Measurements from ENCODE around the gene THUMPD3. TPM values are rescaled to one million over a fixed set of nuclear protein-coding genes. Genes with fewer than 3 reads are reported as not detected.

The THUMPD3 gene
- total and polyA plus RNA-seq, 2 donors (not counting 1 experiment from before 2014, with no cell fraction given): 57.8 to 59.9 TPM

GRCh38 chr3:9412293-9412692 is 49.4 kb downstream of the THUMPD3 start:
- H4K20me1 ChIP-seq (ENCODE audit: control insufficient read depth, extremely low read depth, insufficient read depth, low read length): peaks cover 13% of the 10 kb centered on the region

GRCh38 chr3:9414826-9415225 is 52.0 kb downstream of the THUMPD3 start:
- Histone ChIP-seq H3K9ac (ENCODE audit: insufficient read depth, low read length) (no peak overlapping the region), H3K4me1 (ENCODE audit: control insufficient read depth, extremely low read depth, insufficient read depth, low read length) (peaks cover 7% of the 10 kb centered on the region), H3K27me3 (ENCODE audit: control insufficient read depth, insufficient read depth, low read length) (no peaks in the 10 kb centered on the region), H3K4me2 (ENCODE audit: extremely low read depth, insufficient read depth, low read length) (no peak overlapping the region), H3K27ac (ENCODE audit: insufficient read depth, low read length) (no peak overlapping the region), H4K20me1 (ENCODE audit: control insufficient read depth, extremely low read depth, insufficient read depth, low read length) (peaks cover 13% of the 10 kb centered on the region), H3K4me3 (replicated peaks in 1 of 4; ENCODE audit: control extremely low read depth in 1 of 4, insufficient read depth in 1 of 4, low read depth in 3 of 4, low read length in 4 of 4) (no peak overlapping the region), H3K36me3 (ENCODE audit: control insufficient read depth, insufficient read depth, low read length) (no peaks in the 10 kb centered on the region), H2AFZ (ENCODE audit: low read length) (no peak overlapping the region), H3K9me3 (ENCODE audit: control insufficient read depth, insufficient read depth, low read depth, low read length) (no peaks in the 10 kb centered on the region), H3K79me2 (ENCODE audit: control insufficient read depth, insufficient read depth, low read length) (peaks cover 97% of the 10 kb centered on the region)
- TF ChIP-seq CTCF (conservative IDR thresholded peaks at IDR 0.05 in 1 of 2, IDR thresholded peaks at IDR 0.05 in 1 of 2; ENCODE audit: low read depth in 1 of 2, low read length in 2 of 2) (no peak), EZH2 (IDR thresholded peaks at IDR 0.05; ENCODE audit: low read length, missing control alignments) (no peak)
- no peak for DNase-seq (ENCODE audit: low read depth in 2 of 2)

More at GRCh38 chr3:9412293-9412692, 49.4 kb downstream of the THUMPD3 start:
- Histone ChIP-seq H3K9ac (ENCODE audit: insufficient read depth, low read length) (no peak overlapping the region), H3K4me3 (replicated peaks in 1 of 4; ENCODE audit: control extremely low read depth in 1 of 4, insufficient read depth in 1 of 4, low read depth in 3 of 4, low read length in 4 of 4) (no peak overlapping the region), H3K36me3 (ENCODE audit: control insufficient read depth, insufficient read depth, low read length) (no peaks in the 10 kb centered on the region), H2AFZ (ENCODE audit: low read length) (no peak overlapping the region), H3K27ac (ENCODE audit: insufficient read depth, low read length) (no peak overlapping the region), H3K27me3 (ENCODE audit: control insufficient read depth, insufficient read depth, low read length) (no peaks in the 10 kb centered on the region), H3K4me1 (ENCODE audit: control insufficient read depth, extremely low read depth, insufficient read depth, low read length) (peaks cover 7% of the 10 kb centered on the region), H3K79me2 (ENCODE audit: control insufficient read depth, insufficient read depth, low read length) (peaks cover 99% of the 10 kb centered on the region), H3K4me2 (ENCODE audit: extremely low read depth, insufficient read depth, low read length) (no peak overlapping the region), H3K9me3 (ENCODE audit: control insufficient read depth, insufficient read depth, low read depth, low read length) (no peaks in the 10 kb centered on the region)
- DNase-seq (ENCODE audit: low read depth in 2 of 2): no peak
- TF ChIP-seq EZH2 (IDR thresholded peaks at IDR 0.05; ENCODE audit: low read length, missing control alignments) (no peak), CTCF (conservative IDR thresholded peaks at IDR 0.05 in 1 of 2, IDR thresholded peaks at IDR 0.05 in 1 of 2; ENCODE audit: low read depth in 1 of 2, low read length in 2 of 2) (no peak)

- Histone ChIP-seq H3K9ac (ENCODE audit: insufficient read depth, low read length) (no peak overlapping the region), H3K27ac (ENCODE audit: insufficient read depth, low read length) (peak overlapping the region; percentile 54), H4K20me1 (ENCODE audit: control insufficient read depth, extremely low read depth, insufficient read depth, low read length) (peaks cover 13% of the 10 kb centered on the region), H3K4me2 (ENCODE audit: extremely low read depth, insufficient read depth, low read length) (no peak overlapping the region), H3K36me3 (ENCODE audit: control insufficient read depth, insufficient read depth, low read length) (no peaks in the 10 kb centered on the region), H3K9me3 (ENCODE audit: control insufficient read depth, insufficient read depth, low read depth, low read length) (no peaks in the 10 kb centered on the region), H3K79me2 (ENCODE audit: control insufficient read depth, insufficient read depth, low read length) (peaks cover 97% of the 10 kb centered on the region), H3K27me3 (ENCODE audit: control insufficient read depth, insufficient read depth, low read length) (no peaks in the 10 kb centered on the region), H3K4me1 (ENCODE audit: control insufficient read depth, extremely low read depth, insufficient read depth, low read length) (peaks cover 7% of the 10 kb centered on the region), H2AFZ (ENCODE audit: low read length) (no peak overlapping the region), H3K4me3 (replicated peaks in 1 of 4; ENCODE audit: control extremely low read depth in 1 of 4, insufficient read depth in 1 of 4, low read depth in 3 of 4, low read length in 4 of 4) (no peak overlapping the region)
- TF ChIP-seq CTCF (conservative IDR thresholded peaks at IDR 0.05 in 1 of 2, IDR thresholded peaks at IDR 0.05 in 1 of 2; ENCODE audit: low read depth in 1 of 2, low read length in 2 of 2): no peak
- TF ChIP-seq EZH2 (IDR thresholded peaks at IDR 0.05; ENCODE audit: low read length, missing control alignments): no peak
- DNase-seq (ENCODE audit: low read depth in 2 of 2): no peak
These were observed 52.8 kb downstream of the THUMPD3 start for GRCh38 chr3:9415485-9416138.
